ENCODE data around the gene JUP. TPM values are rescaled to one million over a fixed set of nuclear protein-coding genes. Genes with fewer than 3 reads are reported as not detected.

Gene JUP
- total RNA-seq, 2 experiments from 2014 or later, result 40.5 to 62.0 TPM

DNA sequence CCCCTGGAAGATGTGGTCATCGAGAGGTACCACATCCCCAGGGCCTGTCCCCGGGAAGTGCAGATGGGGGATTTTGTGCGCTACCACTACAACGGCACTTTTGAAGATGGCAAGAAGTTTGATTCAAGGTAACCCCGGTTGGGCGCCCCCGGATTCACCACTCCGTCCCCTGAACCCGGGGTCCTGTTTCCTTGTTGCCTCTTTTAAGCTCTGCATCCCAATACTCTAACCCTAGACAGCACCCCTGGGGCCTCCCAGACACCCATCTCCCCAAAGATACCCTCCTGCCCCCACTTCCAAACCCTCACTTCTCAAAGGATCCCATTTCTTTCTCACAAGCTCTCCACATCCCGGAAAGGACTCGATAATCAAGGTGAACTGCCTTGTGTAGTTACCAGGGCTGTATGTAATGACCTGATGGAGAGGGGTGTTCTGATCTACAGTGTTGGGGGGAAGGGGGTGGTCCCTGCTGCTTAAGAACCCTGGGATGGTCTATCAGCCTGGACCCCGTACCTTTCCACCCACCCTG, 26.7 kb upstream of the JUP start:
- DNase-seq (ENCODE audit: low spot score), result no peak
- H3K4me3 ChIP-seq (ENCODE audit: low read depth, low read length, poor library complexity, severe bottlenecking), result no peak overlapping the region
- no peak overlapping the region for H3K4me2 ChIP-seq (ENCODE audit: low read length)
- H3K79me2 ChIP-seq (ENCODE audit: insufficient read depth, low read depth, low read length), result no peaks in the 10 kb centered on the region
- TF ChIP-seq, protein P1, sequence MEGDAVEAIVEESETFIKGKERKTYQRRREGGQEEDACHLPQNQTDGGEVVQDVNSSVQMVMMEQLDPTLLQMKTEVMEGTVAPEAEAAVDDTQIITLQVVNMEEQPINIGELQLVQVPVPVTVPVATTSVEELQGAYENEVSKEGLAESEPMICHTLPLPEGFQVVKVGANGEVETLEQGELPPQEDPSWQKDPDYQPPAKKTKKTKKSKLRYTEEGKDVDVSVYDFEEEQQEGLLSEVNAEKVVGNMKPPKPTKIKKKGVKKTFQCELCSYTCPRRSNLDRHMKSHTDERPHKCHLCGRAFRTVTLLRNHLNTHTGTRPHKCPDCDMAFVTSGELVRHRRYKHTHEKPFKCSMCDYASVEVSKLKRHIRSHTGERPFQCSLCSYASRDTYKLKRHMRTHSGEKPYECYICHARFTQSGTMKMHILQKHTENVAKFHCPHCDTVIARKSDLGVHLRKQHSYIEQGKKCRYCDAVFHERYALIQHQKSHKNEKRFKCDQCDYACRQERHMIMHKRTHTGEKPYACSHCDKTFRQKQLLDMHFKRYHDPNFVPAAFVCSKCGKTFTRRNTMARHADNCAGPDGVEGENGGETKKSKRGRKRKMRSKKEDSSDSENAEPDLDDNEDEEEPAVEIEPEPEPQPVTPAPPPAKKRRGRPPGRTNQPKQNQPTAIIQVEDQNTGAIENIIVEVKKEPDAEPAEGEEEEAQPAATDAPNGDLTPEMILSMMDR (conservative IDR thresholded peaks at IDR 0.05; ENCODE audit: low read length), result no peak
- TF ChIP-seq EZH2phosphoT487 (IDR thresholded peaks at IDR 0.05; ENCODE audit: borderline replicate concordance, low read depth, low read length), result no peak
- BruUV-seq (replicated peaks), result no TSS peak
- H3K4me1 ChIP-seq (ENCODE audit: insufficient read depth, low read length, poor library complexity, severe bottlenecking), result peaks cover 9% of the 10 kb centered on the region
- H2AFZ ChIP-seq (ENCODE audit: low read length), result no peak overlapping the region
- POLR2A ChIA-PET, result no interaction called here
- H3K9me3 ChIP-seq (ENCODE audit: low read length), result no peaks in the 10 kb centered on the region
- CTCF ChIA-PET (ENCODE audit: unreplicated experiment), result no interaction called here
- H3K9me2 ChIP-seq (ENCODE audit: insufficient read depth, low read length), result no peaks in the 10 kb centered on the region
- H3K36me3 ChIP-seq (ENCODE audit: insufficient read depth, low read length), result no peaks in the 10 kb centered on the region
- intact Hi-C loops (cut with micrococcal nuclease; ENCODE audit: unreplicated experiment), result no loop called here
- H4K20me1 ChIP-seq (ENCODE audit: insufficient read depth, low read length), result no peaks in the 10 kb centered on the region
- no peak overlapping the region for H3K27ac ChIP-seq (ENCODE audit: low read depth, low read length, poor library complexity, severe bottlenecking)

DNA sequence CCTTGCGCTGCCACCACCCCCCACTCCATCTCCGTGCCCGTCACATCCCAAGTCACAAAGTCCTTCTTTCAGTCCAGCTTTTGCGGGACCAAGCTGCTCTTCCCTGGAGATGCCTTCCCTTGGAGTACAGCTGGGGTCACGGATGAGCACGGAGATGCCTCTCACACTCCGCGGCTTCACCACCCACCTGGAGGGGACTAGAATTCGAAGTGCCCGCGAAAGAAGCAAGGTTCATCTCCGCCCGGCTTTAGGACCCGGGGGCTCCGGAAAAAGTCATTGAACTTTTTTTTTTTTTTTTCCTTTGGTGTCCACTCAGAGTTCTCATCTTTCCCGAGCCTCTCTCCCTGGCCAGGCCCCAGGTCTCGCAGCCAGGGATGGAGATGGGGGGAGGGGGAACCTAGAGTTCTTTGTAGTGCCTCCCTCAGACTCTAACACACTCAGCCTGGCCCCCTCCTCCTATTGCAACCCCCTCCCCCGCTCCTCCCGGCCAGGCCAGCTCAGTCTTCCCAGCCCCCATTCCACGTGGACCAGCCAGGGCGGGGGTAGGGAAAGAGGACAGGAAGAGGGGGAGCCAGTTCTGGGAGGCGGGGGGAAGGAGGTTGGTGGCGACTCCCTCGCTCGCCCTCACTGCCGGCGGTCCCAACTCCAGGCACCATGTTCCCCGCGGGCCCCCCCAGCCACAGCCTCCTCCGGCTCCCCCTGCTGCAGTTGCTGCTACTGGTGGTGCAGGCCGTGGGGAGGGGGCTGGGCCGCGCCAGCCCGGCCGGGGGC, 26.1 kb upstream of the JUP start, which contains the start of gene FKBP10:
Gene FKBP10, plus strand, starts transcription at position 624 of the 771 bp plus-strand sequence. Its CDS starts 31 bp downstream, at position 655.
- no peak for TF ChIP-seq EZH2phosphoT487 (IDR thresholded peaks at IDR 0.05; ENCODE audit: borderline replicate concordance, low read depth, low read length)
- TF ChIP-seq, protein P1 (conservative IDR thresholded peaks at IDR 0.05; ENCODE audit: low read length), result no peak
- Histone ChIP-seq H2AFZ (ENCODE audit: low read length) (peak within 1 kb of the TSS; percentile 56), H3K9me3 (ENCODE audit: low read length) (no peaks in the 10 kb centered on the region), H3K27ac (ENCODE audit: low read depth, low read length, poor library complexity, severe bottlenecking) (no peak within 1 kb of the TSS), H3K79me2 (ENCODE audit: insufficient read depth, low read depth, low read length) (no peaks in the 10 kb centered on the region), H4K20me1 (ENCODE audit: insufficient read depth, low read length) (no peaks in the 10 kb centered on the region), H3K4me2 (ENCODE audit: low read length) (peak within 1 kb of the TSS; percentile 75), H3K36me3 (ENCODE audit: insufficient read depth, low read length) (no peaks in the 10 kb centered on the region), H3K9me2 (ENCODE audit: insufficient read depth, low read length) (no peaks in the 10 kb centered on the region), H3K4me3 (ENCODE audit: low read depth, low read length, poor library complexity, severe bottlenecking) (peak within 1 kb of the TSS; percentile 65), H3K4me1 (ENCODE audit: insufficient read depth, low read length, poor library complexity, severe bottlenecking) (peaks cover 9% of the 10 kb centered on the region)
- no TSS peak for BruUV-seq (replicated peaks)
- ChIA-PET CTCF (ENCODE audit: unreplicated experiment) (no interaction called here), POLR2A (interaction anchor here (0.6 kb wide), 1 partner anchor 11 kb away, joined by 3 read pairs; no protein-coding TSS in a partner anchor)
- DNase-seq (ENCODE audit: low spot score), result peak; percentile 45
- intact Hi-C loops (cut with micrococcal nuclease; ENCODE audit: unreplicated experiment), result no loop called here

Measured in OCI-LY7 (cell line).